Activated CD8-positive, alpha-beta memory T cell treated with anti-CD3 and anti-CD28 coated beads, Interleukin-2, amount 50 U/mL, for 48 hours (primary cell): ENCODE results near the gene DMKN.
"Not testable (repeated sequence)": the region's sequence is repeated elsewhere in the genome, so short reads cannot be mapped to it uniquely, and the experiment has no call there.

Source experiments
- DNase-seq: peaks from one replicate; pipeline ENCODE4 v3.0.0-alpha.2; 2020

DMKN gene

DNA sequence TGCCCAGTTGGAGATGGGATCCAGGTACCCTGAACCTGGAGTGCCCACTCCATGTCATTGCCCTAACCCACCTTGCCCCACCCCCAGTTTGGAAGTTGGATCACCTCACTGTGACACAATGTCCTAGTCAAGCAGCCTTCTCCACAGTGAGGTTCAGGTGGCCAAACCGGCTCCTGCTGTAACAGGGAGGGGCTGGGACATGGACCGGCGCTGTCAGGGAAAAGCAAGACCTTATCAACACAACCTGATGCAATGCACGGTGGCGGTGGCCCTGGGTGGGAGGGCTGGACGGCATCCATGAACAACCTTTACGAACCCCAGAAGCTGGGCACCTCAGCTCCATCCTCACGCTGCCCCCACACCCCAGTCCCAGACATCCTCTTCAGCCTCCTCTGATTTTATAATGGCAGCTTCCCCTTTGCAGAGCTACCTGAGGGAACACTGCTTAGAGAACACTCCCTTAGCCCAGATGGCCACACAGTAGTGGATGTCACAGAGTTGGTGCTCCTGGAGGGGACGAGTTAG, 21.6 kb downstream of the DMKN start:
- no peak for DNase-seq

DNA sequence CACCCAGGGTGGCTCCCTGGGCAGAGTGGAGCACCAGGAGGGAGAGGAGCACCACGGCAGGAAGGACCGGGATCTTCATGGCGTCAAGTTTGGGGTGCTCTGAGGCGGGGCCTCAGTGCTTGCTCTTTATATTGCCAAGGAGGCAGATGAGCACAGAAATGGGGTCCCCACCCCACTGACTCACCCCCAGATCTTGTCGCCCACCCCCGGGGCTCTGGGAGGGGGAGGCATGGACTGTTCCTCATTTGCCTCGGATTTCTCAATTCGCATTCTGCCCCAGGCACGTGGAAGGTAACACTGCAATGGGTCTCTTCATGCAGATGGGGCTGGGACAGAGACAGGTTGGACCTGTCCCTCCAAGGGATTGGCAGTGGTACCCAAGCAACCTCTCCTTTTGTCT, 23.1 kb downstream of the DMKN start, which contains the start of gene KRTDAP:
Gene KRTDAP (minus strand): TSS at position 101 of the 400 bp plus-strand sequence. CDS start 22 bp downstream, at position 79.
- no peak for DNase-seq

GRCh38 chr19:35488677-35489076, 24.8 kb downstream of the DMKN start:
- no peak for DNase-seq

- DNase-seq: no peak
Observed at GRCh38 chr19:35487656-35488182, 25.7 kb downstream of the DMKN start.

DNA sequence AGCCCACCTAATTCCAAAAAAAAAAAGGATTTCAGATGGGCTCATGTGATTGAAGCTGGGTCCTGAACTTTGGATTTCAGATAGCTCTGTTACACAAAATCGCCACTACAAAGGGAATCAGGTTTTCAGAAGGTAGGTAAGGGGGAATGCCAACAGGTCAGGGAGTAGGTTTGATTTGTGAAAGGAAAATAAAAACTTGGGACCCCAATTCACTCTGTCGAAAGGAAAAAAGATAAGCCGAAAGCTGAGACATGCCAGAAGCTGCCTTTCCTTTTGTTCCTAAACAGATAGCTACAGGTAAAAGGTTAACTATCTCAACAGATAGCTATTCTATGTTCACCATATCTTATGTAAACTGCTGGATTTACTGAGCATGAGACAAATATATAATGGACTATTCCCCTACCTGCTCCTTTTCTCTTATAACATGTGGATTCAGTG, 27.2 kb downstream of the DMKN start:
- no peak for DNase-seq

DNA sequence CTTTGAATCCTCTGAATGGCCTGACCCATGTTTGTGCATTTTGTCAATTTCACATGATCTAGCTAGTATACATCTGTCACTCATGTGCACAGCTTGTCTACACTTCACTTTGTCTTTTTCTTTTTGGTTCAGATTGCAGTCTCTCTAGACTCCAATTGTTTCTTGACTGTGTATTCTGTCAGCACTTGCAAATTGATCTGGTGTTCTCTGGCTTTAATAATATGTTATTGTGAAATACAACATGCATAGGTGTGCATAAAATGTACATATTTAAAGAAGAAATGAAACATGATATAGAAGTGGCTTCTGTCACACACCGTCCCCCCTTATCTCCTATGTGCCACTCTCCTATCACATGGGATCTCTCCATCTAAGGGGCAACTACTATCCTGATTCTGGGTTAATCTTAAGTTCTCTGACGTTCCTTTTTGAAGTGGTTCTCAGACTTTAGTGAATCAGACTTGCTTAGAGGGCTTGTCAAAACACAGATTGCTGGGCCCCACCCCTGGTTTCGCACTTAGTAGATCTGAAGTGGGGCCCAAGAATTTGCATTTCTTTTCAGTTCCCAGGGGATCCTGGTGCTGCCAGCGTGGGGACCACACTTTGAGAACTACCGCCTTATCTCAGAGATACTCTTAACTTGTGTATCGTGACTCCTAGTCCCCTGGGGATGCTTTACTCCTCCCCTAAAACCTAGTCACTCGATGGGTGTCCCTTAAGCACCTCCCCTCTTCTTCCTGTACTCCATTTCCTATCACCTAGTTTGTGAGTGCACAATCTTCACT, 29.0 kb downstream of the DMKN start:
- DNase-seq: no peak

- DNase-seq: no peak
Observed at GRCh38 chr19:35483089-35483488, 30.4 kb downstream of the DMKN start.

GRCh38 chr19:35478794-35479677, 34.4 kb downstream of the DMKN start:
- no peak for DNase-seq

GRCh38 chr19:35476149-35476548, 37.3 kb downstream of the DMKN start:
- DNase-seq: no peak

GRCh38 chr19:35474594-35474993, 38.9 kb downstream of the DMKN start:
- DNase-seq: not testable (repeated sequence)

- no peak for DNase-seq
Observed at GRCh38 chr19:35474104-35474503, 39.3 kb downstream of the DMKN start.

DNA sequence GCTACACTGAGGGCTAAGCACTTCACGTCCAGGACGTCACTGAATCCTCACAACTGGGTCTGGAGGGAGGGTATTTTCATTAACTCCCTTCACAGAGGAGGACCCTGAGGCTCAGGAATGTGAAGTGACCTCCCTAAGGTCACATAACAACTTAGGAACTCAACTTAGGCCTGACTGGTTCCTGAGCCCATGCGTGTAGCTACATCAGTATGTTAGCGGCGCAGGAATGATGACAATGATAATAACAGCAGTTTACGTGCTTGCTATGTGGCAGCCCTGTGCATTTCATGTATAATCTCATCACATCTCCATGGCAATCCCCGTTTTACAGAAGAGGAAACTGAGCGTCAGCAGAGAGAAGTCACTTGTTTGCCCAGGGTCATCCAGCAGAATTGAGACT, 41.5 kb downstream of the DMKN start:
- DNase-seq: no peak

GRCh38 chr19:35471075-35471474, 42.4 kb downstream of the DMKN start:
- not testable (repeated sequence) for DNase-seq

- DNase-seq: no peak
Observed at GRCh38 chr19:35470128-35470527, 43.3 kb downstream of the DMKN start.

DNA sequence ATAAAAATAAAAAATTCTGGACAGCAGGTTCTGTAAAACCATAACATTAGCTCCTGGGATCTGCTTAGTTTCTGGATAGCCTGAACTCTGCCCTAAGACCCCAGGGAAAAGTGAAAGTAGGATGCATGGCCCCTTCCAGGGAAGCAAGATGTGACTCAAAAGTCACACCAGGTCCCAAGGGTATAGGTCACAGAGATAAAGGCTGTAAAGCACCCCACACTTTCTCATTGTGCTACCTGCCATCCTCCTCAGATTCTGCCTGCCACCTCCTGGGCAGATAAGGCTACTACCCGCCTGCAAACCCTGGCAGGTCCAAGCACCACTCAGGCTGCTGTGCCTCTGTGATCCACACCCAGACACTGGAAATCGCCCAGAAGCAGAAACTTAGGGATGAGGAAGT, 44.8 kb downstream of the DMKN start:
- DNase-seq: peak; percentile 77

DNA sequence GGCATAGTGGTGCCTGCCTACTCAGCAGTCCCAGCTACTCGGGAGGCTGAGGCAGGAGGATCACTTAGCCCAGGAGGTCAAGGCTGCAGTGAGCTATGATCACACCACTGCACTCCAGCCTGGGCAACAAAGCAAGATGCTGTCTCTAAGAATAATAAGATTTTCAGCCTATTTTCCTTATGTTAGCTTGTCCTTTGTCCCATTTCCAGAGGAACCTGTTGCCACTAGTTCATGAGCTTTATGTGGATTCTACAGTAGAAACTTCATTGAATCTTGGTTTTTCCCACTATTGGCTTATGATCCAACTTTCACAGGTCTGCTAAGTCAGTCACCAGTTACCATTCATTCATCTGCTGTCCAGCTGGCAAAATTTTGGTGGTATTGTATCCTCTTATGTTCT, 47.2 kb downstream of the DMKN start:
- no peak for DNase-seq

DNA sequence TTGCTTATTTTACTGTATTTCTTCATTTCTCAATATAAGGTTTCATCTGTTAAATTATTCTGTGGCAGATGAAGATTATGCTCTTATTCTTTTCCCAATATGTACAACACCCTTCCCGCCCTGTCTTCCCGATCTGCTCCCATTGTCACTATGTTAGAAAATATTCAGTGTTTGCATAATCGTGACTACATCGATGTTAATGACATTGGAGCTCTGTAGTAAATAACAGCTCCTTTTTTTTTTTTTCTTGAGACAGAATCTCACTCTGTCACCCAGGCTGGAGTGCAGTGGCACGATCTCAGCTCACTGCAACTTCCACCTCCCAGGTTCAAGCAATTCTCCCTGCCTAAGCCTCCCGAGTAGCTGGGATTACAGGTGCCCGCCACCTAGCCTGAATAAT, 50.5 kb downstream of the DMKN start:
- DNase-seq: not testable (repeated sequence)

- DNase-seq: no peak
Observed at GRCh38 chr19:35462476-35462953, 50.9 kb downstream of the DMKN start.

DNA sequence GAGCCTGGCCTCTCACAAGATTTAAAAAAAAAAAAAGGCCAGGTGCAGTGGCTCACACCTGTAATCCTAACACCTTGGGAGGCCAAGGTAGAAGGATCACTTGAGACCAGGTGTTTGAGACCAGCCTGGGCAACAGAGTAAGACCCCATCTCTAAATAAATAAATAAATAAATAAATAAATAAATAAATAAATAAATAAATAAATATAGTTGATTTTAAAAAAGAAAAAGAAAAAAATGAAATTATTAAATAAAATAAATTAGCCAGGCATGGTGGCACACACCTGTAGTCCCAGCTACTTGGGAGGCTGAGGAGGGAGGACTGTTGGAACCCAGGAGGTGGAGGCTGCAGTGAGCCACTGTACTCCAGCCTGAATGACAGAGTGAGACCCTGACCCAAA, 51.7 kb downstream of the DMKN start:
- DNase-seq: not testable (repeated sequence)

DNA sequence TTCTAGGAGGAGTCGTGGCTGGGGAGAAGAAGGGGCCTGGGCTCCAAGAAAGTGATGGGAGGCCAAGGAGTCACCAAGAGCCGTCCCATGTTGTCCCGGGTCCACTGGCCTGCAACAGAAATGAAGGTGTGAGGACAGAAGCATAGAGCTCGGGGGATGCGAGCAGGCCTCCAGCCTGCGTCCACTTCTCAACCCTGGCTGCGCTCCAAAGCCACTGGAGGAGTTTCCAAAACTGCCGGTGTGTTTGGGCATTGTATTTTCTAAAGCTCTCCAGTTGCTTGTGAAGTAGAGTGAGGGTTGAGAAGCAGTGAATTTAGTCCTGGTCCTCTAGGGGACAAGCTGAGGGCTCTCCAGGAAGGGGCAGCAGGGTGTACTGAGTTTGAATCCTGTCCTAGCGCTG, 52.4 kb downstream of the DMKN start:
- no peak for DNase-seq

DNA sequence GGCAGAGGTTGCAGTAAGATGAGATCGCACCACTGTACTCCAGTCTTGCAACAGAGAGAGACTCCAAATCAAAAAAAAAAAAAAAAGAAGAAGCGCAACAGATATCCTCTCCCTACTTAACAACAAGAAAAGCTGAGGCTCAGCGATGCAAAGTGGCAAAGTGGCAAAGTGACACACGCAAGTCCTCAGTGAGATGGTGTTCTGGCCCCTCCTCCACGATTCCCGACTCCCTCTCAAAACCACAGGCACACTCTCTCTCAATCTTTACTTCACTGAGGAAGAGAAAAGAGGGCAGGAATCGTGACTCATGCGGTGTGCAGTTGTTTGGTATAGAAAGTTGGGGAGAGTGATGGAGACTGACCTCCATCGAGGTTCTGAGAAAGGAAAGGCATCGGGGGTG, 52.8 kb downstream of the DMKN start:
- no peak for DNase-seq

DNA sequence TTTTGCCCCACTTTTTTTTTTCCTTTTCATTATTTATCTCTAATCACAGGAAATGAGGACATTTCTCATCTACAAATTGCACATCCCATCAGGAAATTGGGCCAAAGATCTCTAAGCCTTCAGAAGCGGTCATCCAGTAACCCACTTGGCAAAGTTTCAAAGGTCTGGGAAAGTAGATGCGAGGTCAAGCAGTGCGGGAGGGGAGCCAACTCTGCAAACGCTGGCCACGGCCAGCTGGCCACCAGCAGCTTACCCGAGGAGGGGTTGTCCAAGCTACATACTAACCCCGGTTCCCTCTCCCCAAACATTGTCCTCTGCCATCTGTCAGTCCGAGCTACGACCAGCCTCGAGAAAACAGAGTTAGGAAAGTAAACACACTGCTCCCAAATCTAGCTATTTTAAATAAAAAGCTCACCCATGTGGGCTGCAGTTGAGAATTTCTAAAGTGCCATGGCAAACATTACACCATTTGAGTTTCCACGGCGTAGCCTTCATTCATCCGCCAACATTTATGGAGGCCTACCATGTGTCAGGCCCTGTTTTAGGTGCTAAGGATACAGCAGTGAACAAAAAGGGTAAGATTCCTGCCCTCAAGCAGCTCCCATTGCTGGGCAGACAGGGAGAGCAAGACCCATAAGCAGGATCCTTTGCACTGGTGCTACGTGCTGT, 53.9 kb downstream of the DMKN start:
- DNase-seq: no peak
